SK-N-SH treated with all-trans-retinoic acid at 6 μM for 48 hours (cell line): ENCODE data around the gene USP54.
A peak's percentile ranks its signal among the peaks of the same experiment; 100 is the strongest.

Experiments
- ATAC-seq: fragments of 200-7000 bp; cut with Tn5 transposase; 3 replicates; pipeline ENCODE4 v1.9.1; 2020; ENCODE audit warnings: mild to moderate bottlenecking, moderate library complexity
- ARNTL ChIP-seq: fragments of 450-650 bp; formaldehyde crosslinking; IDR thresholded peaks from 2 replicates; pipeline ENCODE4 v1.5.0; 2020; ENCODE audit warnings: low read depth, mild to moderate bottlenecking, moderate library complexity, borderline replicate concordance
- BACH2 ChIP-seq: fragments of 250-450 bp; sonication (Bioruptor Pico); IDR thresholded peaks from 2 replicates; pipeline ENCODE4 v1.9.0; 2021; ENCODE audit warnings: mild to moderate bottlenecking, borderline replicate concordance
- CREB5 ChIP-seq: fragments of 250-450 bp; sonication (Bioruptor Pico); IDR thresholded peaks from 2 replicates; pipeline ENCODE4 v1.5.1; 2020; ENCODE audit warnings: low read depth, mild to moderate bottlenecking, moderate library complexity
- CSDC2 ChIP-seq: fragments of 250-450 bp; sonication (Bioruptor Pico); IDR thresholded peaks from 2 replicates; pipeline ENCODE4 v1.5.0; 2020; ENCODE audit warnings: mild to moderate bottlenecking, moderate library complexity
- CSRNP3 ChIP-seq: fragments of 250-450 bp; sonication (Bioruptor Pico); IDR thresholded peaks from 2 replicates; pipeline ENCODE4 v1.5.1; 2021; ENCODE audit warnings: mild to moderate bottlenecking, moderate library complexity
- ESRRG ChIP-seq: fragments of 250-450 bp; sonication (Bioruptor Pico); IDR thresholded peaks from 2 replicates; pipeline ENCODE4 v1.6.1; 2021; ENCODE audit warnings: mild to moderate bottlenecking
- GLIS3 ChIP-seq: fragments of 250-450 bp; sonication (Bioruptor Pico); IDR thresholded peaks from 2 replicates; pipeline ENCODE4 v1.5.0; 2020; ENCODE audit warnings: mild to moderate bottlenecking, moderate library complexity
- ISL1 ChIP-seq: fragments of 250-450 bp; sonication (Bioruptor Pico); IDR thresholded peaks from 2 replicates; pipeline ENCODE4 v2.1.2; 2022; ENCODE audit warnings: mild to moderate bottlenecking, moderate library complexity
- OSR1 ChIP-seq: fragments of 250-450 bp; sonication (Bioruptor Pico); IDR thresholded peaks from 2 replicates; pipeline ENCODE4 v1.8.0; 2022; ENCODE audit warnings: moderate library complexity, mild to moderate bottlenecking, inconsistent platforms
- PATZ1 ChIP-seq: fragments of 250-450 bp; sonication (Bioruptor Pico); IDR thresholded peaks from 2 replicates; pipeline ENCODE4 v1.8.0; 2020; ENCODE audit warnings: mild to moderate bottlenecking, moderate library complexity, borderline replicate concordance
- POU6F1 ChIP-seq: fragments of 250-450 bp; sonication (Bioruptor Pico); IDR thresholded peaks from 2 replicates; pipeline ENCODE4 v1.8.0; 2021; ENCODE audit warnings: low read depth, mild to moderate bottlenecking, moderate library complexity, borderline replicate concordance
- PPARA ChIP-seq: fragments of 250-450 bp; sonication (Bioruptor Pico); IDR thresholded peaks from 2 replicates; pipeline ENCODE4 v1.5.0; 2020; ENCODE audit warnings: mild to moderate bottlenecking, borderline replicate concordance
- RARB ChIP-seq: fragments of 250-450 bp; sonication (Bioruptor Pico); IDR thresholded peaks from 2 replicates; pipeline ENCODE4 v1.8.0; 2021; ENCODE audit warnings: mild to moderate bottlenecking, moderate library complexity
- SNAI2 ChIP-seq: fragments of 250-450 bp; sonication (Bioruptor Pico); IDR thresholded peaks from 2 replicates; pipeline ENCODE4 v1.5.0; 2020; ENCODE audit warnings: mild to moderate bottlenecking, moderate library complexity
- TCF4 ChIP-seq: fragments of 250-450 bp; sonication (Bioruptor Pico); IDR thresholded peaks from 2 replicates; pipeline ENCODE4 v1.8.0; 2021; ENCODE audit warnings: mild to moderate bottlenecking, moderate library complexity, borderline replicate concordance
- TOX ChIP-seq: fragments of 250-450 bp; sonication (Bioruptor Pico); IDR thresholded peaks from 2 replicates; pipeline ENCODE4 v1.8.0; 2021; ENCODE audit warnings: mild to moderate bottlenecking, moderate library complexity, borderline replicate concordance
- TSHZ2 ChIP-seq: fragments of 250-450 bp; sonication (Bioruptor Pico); IDR thresholded peaks from 2 replicates; pipeline ENCODE4 v1.5.0; 2020; ENCODE audit warnings: mild to moderate bottlenecking, moderate library complexity
- ZC3H10 ChIP-seq: fragments of 250-450 bp; sonication (Bioruptor Pico); IDR thresholded peaks from 2 replicates; pipeline ENCODE4 v1.5.1; 2021; ENCODE audit warnings: mild to moderate bottlenecking, moderate library complexity
- ZFP3 ChIP-seq: fragments of 250-450 bp; sonication (Bioruptor Pico); IDR thresholded peaks from 2 replicates; pipeline ENCODE4 v1.5.0; 2020; ENCODE audit warnings: mild to moderate bottlenecking, moderate library complexity
- ZFP30 ChIP-seq: fragments of 450-650 bp; formaldehyde crosslinking; IDR thresholded peaks from 2 replicates; pipeline ENCODE4 v1.5.0; 2022; ENCODE audit warnings: mild to moderate bottlenecking, moderate library complexity
- ZNF565 ChIP-seq: fragments of 450-650 bp; formaldehyde crosslinking; conservative IDR thresholded peaks from 2 replicates; pipeline ENCODE4 v1.5.0; 2020; ENCODE audit warnings: low read depth, mild to moderate bottlenecking, moderate library complexity
- ZNF70 ChIP-seq: fragments of 450-650 bp; formaldehyde crosslinking; IDR thresholded peaks from 2 replicates; pipeline ENCODE4 v1.5.0; 2020; ENCODE audit warnings: mild to moderate bottlenecking, moderate library complexity
- ZNF8 ChIP-seq: fragments of 450-650 bp; formaldehyde crosslinking; IDR thresholded peaks from 2 replicates; pipeline ENCODE4 v1.5.0; 2020; ENCODE audit warnings: mild to moderate bottlenecking, moderate library complexity

The USP54 gene

GRCh38 chr10:73586583-73586984, 4.6 kb downstream of the USP54 start:
- peak; percentile 84 for ATAC-seq
- TF ChIP-seq ISL1 (peak; percentile 71), BACH2 (CRISPR knock-in tag) (no peak)

- TF ChIP-seq ZNF70 (no peak), ZC3H10 (CRISPR knock-in tag) (no peak), OSR1 (CRISPR knock-in tag) (no peak), SNAI2 (CRISPR knock-in tag) (no peak), ARNTL (CRISPR knock-in tag) (no peak), ZFP3 (CRISPR knock-in tag) (no peak), GLIS3 (CRISPR knock-in tag) (no peak), RARB (CRISPR knock-in tag) (no peak), POU6F1 (CRISPR knock-in tag) (no peak), TCF4 (CRISPR knock-in tag) (no peak), TOX (no peak), BACH2 (CRISPR knock-in tag) (no peak), ZNF8 (no peak), ISL1 (no peak), CSDC2 (no peak), TSHZ2 (CRISPR knock-in tag) (no peak), PATZ1 (CRISPR knock-in tag) (no peak), PPARA (no peak)
- no peak for ATAC-seq
Observed at GRCh38 chr10:73585327-73585726, 5.8 kb downstream of the USP54 start.

- ATAC-seq = no peak
- TF ChIP-seq PPARA = no peak
- TF ChIP-seq RARB (CRISPR knock-in tag) = no peak
- TF ChIP-seq ARNTL (CRISPR knock-in tag) = no peak
- TF ChIP-seq GLIS3 (CRISPR knock-in tag) = no peak
- TF ChIP-seq SNAI2 (CRISPR knock-in tag) = no peak
- no peak for TF ChIP-seq TSHZ2 (CRISPR knock-in tag)
- no peak for TF ChIP-seq ESRRG (CRISPR knock-in tag)
- no peak for TF ChIP-seq POU6F1 (CRISPR knock-in tag)
- TF ChIP-seq ZFP30 (CRISPR knock-in tag) = no peak
- TF ChIP-seq CSRNP3 (CRISPR knock-in tag) = no peak
- TF ChIP-seq ZC3H10 (CRISPR knock-in tag) = no peak
- TF ChIP-seq ZNF8 = no peak
- TF ChIP-seq ZNF565 = no peak
- no peak for TF ChIP-seq ZFP3 (CRISPR knock-in tag)
- TF ChIP-seq TOX = no peak
- no peak for TF ChIP-seq CREB5 (CRISPR knock-in tag)
- no peak for TF ChIP-seq ISL1
- TF ChIP-seq OSR1 (CRISPR knock-in tag) = no peak
- TF ChIP-seq CSDC2 = no peak
Observed at GRCh38 chr10:73584737-73585136, 6.4 kb downstream of the USP54 start.
